ENCODE data around the gene RAB3B. TPM values are rescaled to one million over a fixed set of nuclear protein-coding genes. Genes with fewer than 3 reads are reported as not detected.

Gene RAB3B
- total and polyA plus RNA-seq, 2 of the 4 experiments (the other 2 are of a cell fraction): 33.6 to 78.5 TPM

DNA sequence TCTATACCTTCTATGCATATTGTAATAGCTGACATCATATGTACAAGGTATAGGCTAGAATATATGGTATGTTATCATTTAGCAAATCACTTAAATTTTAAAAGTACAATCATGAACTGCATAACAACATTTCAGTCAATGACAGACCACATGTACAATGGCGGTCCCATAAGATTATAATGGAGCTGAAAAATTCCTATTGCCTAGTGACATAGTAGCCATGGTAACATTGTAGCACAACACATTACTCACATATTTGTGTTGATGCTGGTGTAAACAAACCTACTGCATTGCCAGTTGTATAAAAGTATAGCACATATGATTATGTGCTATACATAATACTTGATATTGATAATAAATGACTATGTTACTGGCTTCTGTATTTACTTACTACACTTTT is 8.9 kb downstream of the RAB3B start:
- Histone ChIP-seq H4K8ac (ENCODE audit: low read depth in 2 of 2, low read length in 2 of 2) (no peak overlapping the region), H3K4me3 (ENCODE audit: insufficient read depth, low read depth, low read length) (no peak overlapping the region), H2AK9ac (replicated peaks; ENCODE audit: low read depth, low read length, poor library complexity) (no peak overlapping the region), H2AFZ (replicated peaks; ENCODE audit: low read length, poor library complexity) (no peak overlapping the region), H3K14ac (replicated peaks; ENCODE audit: low read depth, low read length) (no peak overlapping the region), H4K5ac (ENCODE audit: low read depth, low read length) (no peak overlapping the region), H3K18ac (ENCODE audit: low read depth, low read length) (no peak overlapping the region), H3K27ac (ENCODE audit: insufficient read depth, low read length) (no peak overlapping the region), H3K4me2 (ENCODE audit: low read depth, low read length) (no peak overlapping the region), H2BK5ac (ENCODE audit: low read depth, low read length, poor library complexity, severe bottlenecking) (no peak overlapping the region), H3K36me3 (ENCODE audit: control insufficient read depth, insufficient read depth, low read length) (peaks cover 10% of the 10 kb centered on the region), H3K9me3 (ENCODE audit: control insufficient read depth, insufficient read depth, low read length) (no peaks in the 10 kb centered on the region), H3K4ac (ENCODE audit: low read depth, low read length) (no peak overlapping the region), H3K56ac (ENCODE audit: extremely low read depth, insufficient read depth, low read length) (no peak overlapping the region), H2BK15ac (ENCODE audit: low read depth, low read length) (no peak overlapping the region), H2BK20ac (ENCODE audit: low read depth, low read length) (no peak overlapping the region), H2BK120ac (ENCODE audit: low read depth, low read length) (no peak overlapping the region), H3K4me1 (ENCODE audit: control insufficient read depth, insufficient read depth, low read length) (peaks cover 5% of the 10 kb centered on the region), H3K27me3 (ENCODE audit: control insufficient read depth, insufficient read depth, low read length) (no peaks in the 10 kb centered on the region), H2AK5ac (ENCODE audit: low read depth, low read length) (no peak overlapping the region), H3K9me1 (ENCODE audit: insufficient read depth, low read length) (peaks cover 20% of the 10 kb centered on the region), H3K23ac (ENCODE audit: low read depth, low read length) (no peak overlapping the region), H4K20me1 (ENCODE audit: insufficient read depth, low read length) (peaks cover 6% of the 10 kb centered on the region; the same call in 1 of the 2 replicates), H3K9ac (ENCODE audit: low read depth, low read length) (no peak overlapping the region), H4K91ac (ENCODE audit: insufficient read depth, low read depth, low read length) (no peak overlapping the region), H3K79me1 (ENCODE audit: low read depth in 1 of 2, low read length in 2 of 2) (peaks cover 27 to 76% of the 10 kb centered on the region in 2 experiments)
- DNase-seq (no peak), ATAC-seq (ENCODE audit: low read depth) (no peak; the same call in 1 of the 2 replicates)
- no TSS peak for BruUV-seq (replicated peaks)
- CTCF ChIA-PET: no interaction called here
- dilution Hi-C loops (cut with HindIII; ENCODE audit: low sequenced_read_pairs, unreplicated experiment) (no loop called here), intact Hi-C loops (cut with micrococcal nuclease) (no loop called here), in situ Hi-C loops (cut with MboI; ENCODE audit: low sequenced_read_pairs) (no loop called here)
- no CpG with 5 or more reads among the region's 1 CpG for WGBS, 2 experiments (ENCODE audit: extremely low coverage in 2 of 2, insufficient read length in 1 of 2)
- POLR2A ChIA-PET (ENCODE audit: unreplicated experiment): no interaction called here
- TF ChIP-seq RAD21 (IDR thresholded peaks at IDR 0.05; ENCODE audit: low read length) (no peak), SMC3 (IDR thresholded peaks at IDR 0.05; ENCODE audit: low read depth, low read length) (no peak), CHD1 (IDR thresholded peaks at IDR 0.05; ENCODE audit: low read depth, low read length) (no peak)

Measured in IMR-90 (cell line).